Heart left ventricle (tissue), 13 donors: Measurements from ENCODE around the gene EGLN1.

Source experiments
- POLR2A ChIP-seq, 2 donors: fragments of 450-650 bp; IDR thresholded peaks; one replicate each; pipeline ENCODE4 v1.6.1; 2017; ENCODE audit warnings: antibody characterized with exemption in 2 of 2, mild to moderate bottlenecking in 2 of 2, moderate library complexity in 2 of 2
- TF ChIP-seq, protein P1 (sequence below), 12 donors: fragments of 200-600 bp; sonication (generic) in 4 of 12; IDR thresholded peaks; one replicate each; pipeline versions ENCODE4 v1.5.0 to v1.8.0; 2018 to 2022; ENCODE audit warnings: antibody characterized with exemption in 12 of 12, mild to moderate bottlenecking in 5 of 12
- donor health status: ischemic (EF 13 %, LVEDD 7.1; RV severe dilation, severe dysfunction).
- donor health status: DM: no; HTN: yes; CAD: no.
- donor health status: DM: no; HTN: no; CAD: no.
- donor health status: ischemic (EF 25% LVEDD 6.9; RV normal size, moderate dysfunction).
- donor health status: ischemic (EF 25% LVEDD 5.7; RV mildly dilated, moderate dysfunction).
- donor health status: ischemic (EF 35%, LVEDD 5.7; RV mildly dilated, moderate dysfunction).
- donor health status: nonischemic (EF 11% LVEDD 7.7; RV severe dilation, severe dysfunction).
- donor health status: DM: yes; HTN: yes; CAD: no.
- donor health status: PGD.
- donor health status: ischemic (EF 29% LVEDD 5.4; RV normal size, mild dysfunction).
- donor health status: nonischemic (EF 23%, LVEDD 6.1; RV moderate dilation, normal function).

DNA sequence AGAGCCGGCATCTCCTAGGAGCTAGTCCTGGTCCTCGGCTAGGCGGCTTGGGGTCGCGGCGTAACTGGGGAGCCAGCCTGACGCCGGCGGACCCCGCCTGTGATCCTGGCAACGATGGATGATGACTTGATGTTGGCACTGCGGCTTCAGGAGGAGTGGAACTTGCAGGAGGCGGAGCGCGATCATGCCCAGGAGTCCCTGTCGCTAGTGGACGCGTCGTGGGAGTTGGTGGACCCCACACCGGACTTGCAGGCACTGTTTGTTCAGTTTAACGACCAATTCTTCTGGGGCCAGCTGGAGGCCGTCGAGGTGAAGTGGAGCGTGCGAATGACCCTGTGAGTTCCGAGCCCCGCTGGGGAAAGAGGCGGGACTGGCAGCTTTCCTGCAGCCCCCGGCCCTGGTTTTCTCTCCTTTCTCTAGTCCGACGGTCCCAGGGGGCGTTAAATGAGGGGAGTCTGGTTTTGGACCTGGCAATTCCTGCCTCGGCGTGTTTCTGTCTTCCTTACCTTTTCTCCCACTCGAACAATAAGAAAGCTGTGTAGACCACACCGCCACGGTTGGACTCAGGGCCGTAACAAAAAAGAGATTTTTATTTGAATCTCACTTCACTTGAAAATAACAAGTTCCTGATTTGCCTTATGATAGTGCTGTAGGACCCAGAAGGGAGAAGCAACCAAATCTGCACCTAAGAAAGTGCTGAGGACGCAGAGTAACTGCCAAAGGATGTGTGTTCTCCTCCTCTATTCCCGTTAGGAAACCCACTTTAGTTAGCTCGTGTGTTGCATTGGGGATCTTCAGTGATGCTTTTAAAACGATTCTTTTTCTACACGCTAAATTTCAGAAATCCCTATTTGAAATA lies 83.6 kb downstream of the EGLN1 start, which contains the start of gene SPRTN:
- TF ChIP-seq, protein P1, sequence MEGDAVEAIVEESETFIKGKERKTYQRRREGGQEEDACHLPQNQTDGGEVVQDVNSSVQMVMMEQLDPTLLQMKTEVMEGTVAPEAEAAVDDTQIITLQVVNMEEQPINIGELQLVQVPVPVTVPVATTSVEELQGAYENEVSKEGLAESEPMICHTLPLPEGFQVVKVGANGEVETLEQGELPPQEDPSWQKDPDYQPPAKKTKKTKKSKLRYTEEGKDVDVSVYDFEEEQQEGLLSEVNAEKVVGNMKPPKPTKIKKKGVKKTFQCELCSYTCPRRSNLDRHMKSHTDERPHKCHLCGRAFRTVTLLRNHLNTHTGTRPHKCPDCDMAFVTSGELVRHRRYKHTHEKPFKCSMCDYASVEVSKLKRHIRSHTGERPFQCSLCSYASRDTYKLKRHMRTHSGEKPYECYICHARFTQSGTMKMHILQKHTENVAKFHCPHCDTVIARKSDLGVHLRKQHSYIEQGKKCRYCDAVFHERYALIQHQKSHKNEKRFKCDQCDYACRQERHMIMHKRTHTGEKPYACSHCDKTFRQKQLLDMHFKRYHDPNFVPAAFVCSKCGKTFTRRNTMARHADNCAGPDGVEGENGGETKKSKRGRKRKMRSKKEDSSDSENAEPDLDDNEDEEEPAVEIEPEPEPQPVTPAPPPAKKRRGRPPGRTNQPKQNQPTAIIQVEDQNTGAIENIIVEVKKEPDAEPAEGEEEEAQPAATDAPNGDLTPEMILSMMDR (IDR thresholded peaks at IDR 0.05), result no peak
- no peak for TF ChIP-seq POLR2A (IDR thresholded peaks at IDR 0.05)
